Measurements from ENCODE around the gene SUSD4.

SUSD4 gene

GRCh38 chr1:223227031-223227430 lies 136.9 kb downstream of the SUSD4 start:
- DNase-seq, result no peak

GRCh38 chr1:223226271-223226670 lies 137.7 kb downstream of the SUSD4 start:
- no peak for DNase-seq

GRCh38 chr1:223225481-223225880 lies 138.5 kb downstream of the SUSD4 start:
- no peak for DNase-seq

GRCh38 chr1:223225061-223225460 lies 138.9 kb downstream of the SUSD4 start:
- DNase-seq, result no peak

GRCh38 chr1:223224465-223224864 lies 139.5 kb downstream of the SUSD4 start:
- no peak for DNase-seq

- DNase-seq, result no peak
These were observed 140.6 kb downstream of the SUSD4 start for GRCh38 chr1:223223091-223223995.

- DNase-seq, result no peak
These were observed 141.6 kb downstream of the SUSD4 start for GRCh38 chr1:223222377-223222776.

- DNase-seq, result no peak
These were observed 142.3 kb downstream of the SUSD4 start for GRCh38 chr1:223221686-223222085.

- no peak for DNase-seq
These were observed 143.9 kb downstream of the SUSD4 start for GRCh38 chr1:223219846-223220610.

GRCh38 chr1:223219318-223219635 lies 144.7 kb downstream of the SUSD4 start:
- DNase-seq, result no peak

GRCh38 chr1:223217781-223218180 lies 146.2 kb downstream of the SUSD4 start:
- DNase-seq, result no peak

GRCh38 chr1:223216531-223217205 lies 147.3 kb downstream of the SUSD4 start:
- DNase-seq, result no peak

- no peak for DNase-seq
These were observed 147.9 kb downstream of the SUSD4 start for GRCh38 chr1:223216074-223216473.

GRCh38 chr1:223215026-223215425 lies 148.9 kb downstream of the SUSD4 start:
- DNase-seq, result no peak

GRCh38 chr1:223214261-223214807 lies 149.6 kb downstream of the SUSD4 start:
- DNase-seq, result no peak

GRCh38 chr1:223212441-223212840 lies 151.5 kb downstream of the SUSD4 start:
- no peak for DNase-seq

GRCh38 chr1:223211323-223211985 lies 152.5 kb downstream of the SUSD4 start:
- no peak for DNase-seq

GRCh38 chr1:223210788-223211120 lies 153.2 kb downstream of the SUSD4 start:
- no peak for DNase-seq

GRCh38 chr1:223209992-223210787 lies 153.8 kb downstream of the SUSD4 start:
- DNase-seq, result no peak

- no peak for DNase-seq
These were observed 154.6 kb downstream of the SUSD4 start for GRCh38 chr1:223209293-223209898.

Data from NCI-H187 treated with DMSO at 0.1 percent for 48 hours (cell line).